GM12878 (cell line): ENCODE data around the gene ARL9. TPM values are rescaled to one million over a fixed set of nuclear protein-coding genes. Genes with fewer than 3 reads are reported as not detected.

ENCODE experiments used
- ATAC-seq: fragments of 200-7000 bp; cut with Tn5 transposase; 3 replicates; pipeline ENCODE4 v1.9.1; 2020; ENCODE audit warnings: mild to moderate bottlenecking, moderate library complexity
- BruUV-seq: library from RNA; stranded (reverse); fragments of 400-500 nt; replicated peaks from 2 replicates; lab custom pipeline; 2021; lab: Mats Ljungman, UMichigan
- CTCF ChIA-PET: fragments of 300-600 bp; sonication (Branson Sonifier 250); formaldehyde crosslinking; extraction: SDS; loops from one replicate; lab custom pipeline; 2021; ENCODE audit warnings: inconsistent platforms; lab: Yijun Ruan, JAX
- POLR2A ChIA-PET: fragments of 350-600 bp; formaldehyde crosslinking; extraction: SDS; loops from one replicate; lab custom pipeline; 2021; ENCODE audit warnings: inconsistent platforms; lab: Charles Lee
- RAD21 ChIA-PET: fragments of 300-600 bp; sonication (Branson Sonifier 250); formaldehyde crosslinking; loops from one replicate; lab custom pipeline; 2023; ENCODE audit warnings: antibody characterized with exemption; ENCODE audit not compliant: unreplicated experiment; lab: Charles Lee
- SMC1A ChIA-PET: fragments of 300-600 bp; sonication (Branson Sonifier 250); formaldehyde crosslinking; loops from one replicate; lab custom pipeline; 2023; ENCODE audit not compliant: unreplicated experiment, uncharacterized antibody; lab: Charles Lee
- DNase-seq: peaks from one replicate; pipeline ENCODE4 v3.0.0-alpha.2; 2011; ENCODE audit warnings: low read depth, low spot score
- FAIRE-seq: peaks from 3 replicates; lab custom pipeline; 2011; peaks lifted over from hg19 to GRCh38; lab: Jason Lieb, UNC
- H2AFZ ChIP-seq: 2 replicates; pipeline ENCODE4 v1.6.0; 2011; ENCODE audit warnings: low read depth, low read length, control low read depth; ENCODE audit not compliant: control insufficient read depth
- H3K27ac ChIP-seq: 2 replicates; pipeline ENCODE4 v1.5.1; 2011; ENCODE audit warnings: control low read depth; ENCODE audit not compliant: control insufficient read depth, insufficient read depth
- H3K27me3 ChIP-seq, 2 experiments: replicated peaks in 1 of 2; 2 replicates each; pipeline versions ENCODE4 v1.6.0 to v1.6.1; 2011; ENCODE audit warnings: low read length in 1 of 2; ENCODE audit not compliant: control insufficient read depth in 2 of 2, insufficient read depth in 2 of 2
- H3K36me3 ChIP-seq, 2 experiments: 2 replicates each; pipeline ENCODE4 v1.5.1; 2011; ENCODE audit warnings: low read length in 1 of 2; ENCODE audit not compliant: control insufficient read depth in 2 of 2, insufficient read depth in 2 of 2
- H3K4me1 ChIP-seq: 2 replicates; pipeline ENCODE4 v1.6.1; 2011; ENCODE audit warnings: mild to moderate bottlenecking, low read length, moderate library complexity, mixed read lengths; ENCODE audit not compliant: control insufficient read depth, insufficient read depth
- H3K4me2 ChIP-seq: 2 replicates; pipeline ENCODE4 v1.6.0; 2011; ENCODE audit warnings: control low read depth; ENCODE audit not compliant: control insufficient read depth, insufficient read depth
- H3K4me3 ChIP-seq: fragments of 200-600 bp; sonication (generic); 2 replicates; pipeline ENCODE4 v1.5.1; 2016
- H3K79me2 ChIP-seq: 2 replicates; pipeline ENCODE4 v1.6.0; 2011; ENCODE audit warnings: low read length; ENCODE audit not compliant: control insufficient read depth, insufficient read depth
- H3K9ac ChIP-seq: 2 replicates; pipeline ENCODE4 v1.8.0; 2011; ENCODE audit warnings: low read length, control low read depth, mixed read lengths; ENCODE audit not compliant: control insufficient read depth, insufficient read depth
- H3K9me3 ChIP-seq: replicated peaks from 3 replicates; pipeline ENCODE4 v1.5.1; 2011; ENCODE audit warnings: mild to moderate bottlenecking, low read length; ENCODE audit not compliant: control insufficient read depth, insufficient read depth
- H4K20me1 ChIP-seq: 2 replicates; pipeline ENCODE4 v1.6.0; 2011; ENCODE audit not compliant: control insufficient read depth, insufficient read depth
- BMI1 ChIP-seq: fragments of 450-650 bp; IDR thresholded peaks from 2 replicates; pipeline ENCODE4 v1.6.1; 2016; ENCODE audit warnings: mild to moderate bottlenecking, moderate library complexity, borderline replicate concordance
- BRCA1 ChIP-seq: IDR thresholded peaks from 2 replicates; pipeline ENCODE4 v1.6.1; 2011; ENCODE audit warnings: low read depth, low read length, improper control_type of control experiment
- EP300 ChIP-seq, 2 experiments: fragments of 150-350 bp in 1 of 2; IDR thresholded peaks; 2 replicates each; pipeline ENCODE4 v1.6.1; 2011 to 2012; ENCODE audit warnings: low read depth in 2 of 2, low read length in 2 of 2, borderline replicate concordance in 1 of 2, improper control_type of control experiment in 1 of 2, inconsistent platforms in 1 of 2; ENCODE audit not compliant: control insufficient read depth in 1 of 2
- FOS ChIP-seq: IDR thresholded peaks from 3 replicates; pipeline ENCODE4 v1.6.1; 2011; ENCODE audit warnings: borderline replicate concordance; ENCODE audit not compliant: insufficient read length; ENCODE audit errors: extremely low read depth
- POLR2AphosphoS5 ChIP-seq: IDR thresholded peaks from 2 replicates; pipeline ENCODE4 v1.6.1; 2011; ENCODE audit warnings: mild to moderate bottlenecking, low read length, inconsistent platforms
- RELA ChIP-seq: fragments of 450-650 bp; IDR thresholded peaks from 2 replicates; pipeline ENCODE4 v1.8.0; 2014; ENCODE audit warnings: borderline replicate concordance; ENCODE audit not compliant: partially characterized antibody
- SREBF2 ChIP-seq: IDR thresholded peaks from 2 replicates; pipeline ENCODE4 v1.6.1; 2012; ENCODE audit warnings: mild to moderate bottlenecking, low read length
- SUZ12 ChIP-seq: fragments of 200-600 bp; sonication (generic); IDR thresholded peaks from one replicate; pipeline ENCODE4 v1.6.1; 2018; ENCODE audit warnings: antibody characterized with exemption, mild to moderate bottlenecking; ENCODE audit not compliant: unreplicated experiment
- YBX1 ChIP-seq: fragments of 450-650 bp; IDR thresholded peaks from 2 replicates; pipeline ENCODE4 v1.6.1; 2016; ENCODE audit warnings: antibody characterized with exemption
- YY1 ChIP-seq: IDR thresholded peaks from 2 replicates; pipeline ENCODE4 v1.6.1; 2011; ENCODE audit warnings: low read depth, mild to moderate bottlenecking, low read length
- WGBS: methylation state at CpG from one replicate; pipeline ENCODE4 v1.1.6; 2016; ENCODE audit warnings: low lambda C conversion rate; ENCODE audit not compliant: insufficient replicate concordance, insufficient coverage; ENCODE audit errors: missing lambda C conversion rate; 5-methylcytosine and 5-hydroxymethylcytosine counted together
- in situ Hi-C: fragments of 300-500 bp; cut with MboI; formaldehyde crosslinking; loops from 9 replicates; pipeline ENCODE4 v1.14.3; 2018; ENCODE audit warnings: mixed read lengths
- intact Hi-C: fragments of 100-400 bp; cut with micrococcal nuclease; formaldehyde crosslinking; loops from one replicate; pipeline ENCODE4 v1.14.2; 2022; ENCODE audit not compliant: unreplicated experiment
- polyA plus RNA-seq, 11 experiments: library from polyadenylated mRNA; depleted of rRNA in 4 of 11; unstranded in 6 of 11; stranded (reverse) in 5 of 11; fragments of >200 nt; fragmentation: Nextera tagmentation in 4 of 11; fragmentation: Illumina TruSeq in 1 of 11; extraction: Ambion mirVana in 4 of 11; extraction: Trizol in 1 of 11; gene quantifications; 1 replicate in 1 of 11; 2 replicates in 10 of 11; pipeline versions ENCODE4 v1.2.1 to v1.2.3, GENCODE V29; 2011 to 2016; ENCODE audit warnings: inconsistent platforms in 2 of 11, missing spikeins in 2 of 11, low read depth in 1 of 11
- total RNA-seq, 4 experiments: library from RNA; depleted of rRNA in 3 of 4; stranded (reverse); fragments of >200 nt in 3 of 4; fragmentation: Illumina TruSeq in 1 of 4; extraction: Trizol in 1 of 4; gene quantifications; 2 replicates each; pipeline versions ENCODE4 v1.2.1 to v1.2.3, GENCODE V29; 2013 to 2021
- TF ChIP-seq, protein P1 (sequence below): fragments of 150-350 bp; IDR thresholded peaks from 2 replicates; pipeline ENCODE4 v1.6.1; 2014; ENCODE audit warnings: mild to moderate bottlenecking, low read depth, low read length
- TF ChIP-seq, protein P2 (sequence below): fragments of 450-650 bp; IDR thresholded peaks from 2 replicates; pipeline ENCODE4 v1.6.1; 2017; ENCODE audit warnings: antibody characterized with exemption, mild to moderate bottlenecking, moderate library complexity
- TF ChIP-seq, protein P3 (sequence below): fragments of 450-650 bp; IDR thresholded peaks from 2 replicates; pipeline ENCODE4 v1.6.1; 2017; ENCODE audit warnings: mild to moderate bottlenecking, moderate library complexity
- TF ChIP-seq, protein P4 (sequence below): IDR thresholded peaks from 2 replicates; pipeline ENCODE4 v1.6.1; 2011; ENCODE audit warnings: borderline replicate concordance, low read depth, mild to moderate bottlenecking, moderate library complexity, low read length; ENCODE audit not compliant: insufficient read depth, poor library complexity, severe bottlenecking

Gene ARL9
- total and polyA plus RNA-seq, 10 of the 15 experiments (the other 5 are each of a cell fraction or from before 2014, with no cell fraction given): not detected

DNA sequence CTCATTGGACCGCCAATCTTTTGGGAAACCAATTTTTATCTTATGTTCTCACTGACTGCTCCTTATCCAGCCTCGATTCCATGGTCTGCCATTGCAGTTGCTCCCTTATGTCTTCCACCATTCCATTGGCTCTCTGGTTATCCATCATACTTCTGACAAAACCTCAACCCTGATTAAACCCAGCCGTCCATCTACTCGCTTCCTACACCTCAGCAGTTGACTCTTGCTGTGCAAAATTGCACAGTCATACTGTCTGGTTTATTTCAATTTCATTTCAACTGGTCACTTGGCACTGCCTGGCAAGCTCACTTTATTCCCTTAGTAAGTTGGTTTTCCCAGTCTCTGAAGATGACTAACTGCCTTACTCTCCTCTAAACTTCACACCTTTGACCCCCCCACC lies 26.2 kb downstream of the ARL9 start:
- no TSS peak for BruUV-seq
- ChIA-PET RAD21 (no interaction called here), POLR2A (no interaction called here), SMC1A (no interaction called here), CTCF (no interaction called here)
- intact Hi-C loops (no loop called here), in situ Hi-C loops (no loop called here)
- no peak for DNase-seq
- H3K27ac ChIP-seq: no peak overlapping the region
- no peaks in the 10 kb centered on the region for H3K4me1 ChIP-seq
- H2AFZ ChIP-seq: no peak overlapping the region
- H3K9me3 ChIP-seq: no peaks in the 10 kb centered on the region; the same call in 2 of the 3 replicates
- H4K20me1 ChIP-seq: no peaks in the 10 kb centered on the region
- H3K79me2 ChIP-seq: no peaks in the 10 kb centered on the region
- no peak overlapping the region for H3K4me2 ChIP-seq
- H3K9ac ChIP-seq: no peak overlapping the region
- ATAC-seq: no peak
- H3K4me3 ChIP-seq: no peak overlapping the region
- peaks cover 1 to 14% of the 10 kb centered on the region in 2 experiments for H3K27me3 ChIP-seq
- 71% methylated on average over 4 of the region's 4 CpGs for WGBS
- no peak for FAIRE-seq
- H3K36me3 ChIP-seq: no peaks in the 10 kb centered on the region
- TF ChIP-seq SREBF2 (no peak), SUZ12 (no peak), POLR2AphosphoS5 (no peak), RELA (no peak), FOS (no peak), YBX1 (no peak), EP300 (IDR thresholded peaks at IDR 0.05; ENCODE audit: borderline replicate concordance in 1 of 2, control insufficient read depth in 1 of 2, low read depth in 2 of 2, low read length in 2 of 2) (no peak), BMI1 (no peak), BRCA1 (no peak), YY1 (no peak)
- TF ChIP-seq, protein P1, sequence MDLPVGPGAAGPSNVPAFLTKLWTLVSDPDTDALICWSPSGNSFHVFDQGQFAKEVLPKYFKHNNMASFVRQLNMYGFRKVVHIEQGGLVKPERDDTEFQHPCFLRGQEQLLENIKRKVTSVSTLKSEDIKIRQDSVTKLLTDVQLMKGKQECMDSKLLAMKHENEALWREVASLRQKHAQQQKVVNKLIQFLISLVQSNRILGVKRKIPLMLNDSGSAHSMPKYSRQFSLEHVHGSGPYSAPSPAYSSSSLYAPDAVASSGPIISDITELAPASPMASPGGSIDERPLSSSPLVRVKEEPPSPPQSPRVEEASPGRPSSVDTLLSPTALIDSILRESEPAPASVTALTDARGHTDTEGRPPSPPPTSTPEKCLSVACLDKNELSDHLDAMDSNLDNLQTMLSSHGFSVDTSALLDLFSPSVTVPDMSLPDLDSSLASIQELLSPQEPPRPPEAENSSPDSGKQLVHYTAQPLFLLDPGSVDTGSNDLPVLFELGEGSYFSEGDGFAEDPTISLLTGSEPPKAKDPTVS: no peak
- TF ChIP-seq, protein P2, sequence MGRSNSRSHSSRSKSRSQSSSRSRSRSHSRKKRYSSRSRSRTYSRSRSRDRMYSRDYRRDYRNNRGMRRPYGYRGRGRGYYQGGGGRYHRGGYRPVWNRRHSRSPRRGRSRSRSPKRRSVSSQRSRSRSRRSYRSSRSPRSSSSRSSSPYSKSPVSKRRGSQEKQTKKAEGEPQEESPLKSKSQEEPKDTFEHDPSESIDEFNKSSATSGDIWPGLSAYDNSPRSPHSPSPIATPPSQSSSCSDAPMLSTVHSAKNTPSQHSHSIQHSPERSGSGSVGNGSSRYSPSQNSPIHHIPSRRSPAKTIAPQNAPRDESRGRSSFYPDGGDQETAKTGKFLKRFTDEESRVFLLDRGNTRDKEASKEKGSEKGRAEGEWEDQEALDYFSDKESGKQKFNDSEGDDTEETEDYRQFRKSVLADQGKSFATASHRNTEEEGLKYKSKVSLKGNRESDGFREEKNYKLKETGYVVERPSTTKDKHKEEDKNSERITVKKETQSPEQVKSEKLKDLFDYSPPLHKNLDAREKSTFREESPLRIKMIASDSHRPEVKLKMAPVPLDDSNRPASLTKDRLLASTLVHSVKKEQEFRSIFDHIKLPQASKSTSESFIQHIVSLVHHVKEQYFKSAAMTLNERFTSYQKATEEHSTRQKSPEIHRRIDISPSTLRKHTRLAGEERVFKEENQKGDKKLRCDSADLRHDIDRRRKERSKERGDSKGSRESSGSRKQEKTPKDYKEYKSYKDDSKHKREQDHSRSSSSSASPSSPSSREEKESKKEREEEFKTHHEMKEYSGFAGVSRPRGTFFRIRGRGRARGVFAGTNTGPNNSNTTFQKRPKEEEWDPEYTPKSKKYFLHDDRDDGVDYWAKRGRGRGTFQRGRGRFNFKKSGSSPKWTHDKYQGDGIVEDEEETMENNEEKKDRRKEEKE: no peak
- TF ChIP-seq, protein P3, sequence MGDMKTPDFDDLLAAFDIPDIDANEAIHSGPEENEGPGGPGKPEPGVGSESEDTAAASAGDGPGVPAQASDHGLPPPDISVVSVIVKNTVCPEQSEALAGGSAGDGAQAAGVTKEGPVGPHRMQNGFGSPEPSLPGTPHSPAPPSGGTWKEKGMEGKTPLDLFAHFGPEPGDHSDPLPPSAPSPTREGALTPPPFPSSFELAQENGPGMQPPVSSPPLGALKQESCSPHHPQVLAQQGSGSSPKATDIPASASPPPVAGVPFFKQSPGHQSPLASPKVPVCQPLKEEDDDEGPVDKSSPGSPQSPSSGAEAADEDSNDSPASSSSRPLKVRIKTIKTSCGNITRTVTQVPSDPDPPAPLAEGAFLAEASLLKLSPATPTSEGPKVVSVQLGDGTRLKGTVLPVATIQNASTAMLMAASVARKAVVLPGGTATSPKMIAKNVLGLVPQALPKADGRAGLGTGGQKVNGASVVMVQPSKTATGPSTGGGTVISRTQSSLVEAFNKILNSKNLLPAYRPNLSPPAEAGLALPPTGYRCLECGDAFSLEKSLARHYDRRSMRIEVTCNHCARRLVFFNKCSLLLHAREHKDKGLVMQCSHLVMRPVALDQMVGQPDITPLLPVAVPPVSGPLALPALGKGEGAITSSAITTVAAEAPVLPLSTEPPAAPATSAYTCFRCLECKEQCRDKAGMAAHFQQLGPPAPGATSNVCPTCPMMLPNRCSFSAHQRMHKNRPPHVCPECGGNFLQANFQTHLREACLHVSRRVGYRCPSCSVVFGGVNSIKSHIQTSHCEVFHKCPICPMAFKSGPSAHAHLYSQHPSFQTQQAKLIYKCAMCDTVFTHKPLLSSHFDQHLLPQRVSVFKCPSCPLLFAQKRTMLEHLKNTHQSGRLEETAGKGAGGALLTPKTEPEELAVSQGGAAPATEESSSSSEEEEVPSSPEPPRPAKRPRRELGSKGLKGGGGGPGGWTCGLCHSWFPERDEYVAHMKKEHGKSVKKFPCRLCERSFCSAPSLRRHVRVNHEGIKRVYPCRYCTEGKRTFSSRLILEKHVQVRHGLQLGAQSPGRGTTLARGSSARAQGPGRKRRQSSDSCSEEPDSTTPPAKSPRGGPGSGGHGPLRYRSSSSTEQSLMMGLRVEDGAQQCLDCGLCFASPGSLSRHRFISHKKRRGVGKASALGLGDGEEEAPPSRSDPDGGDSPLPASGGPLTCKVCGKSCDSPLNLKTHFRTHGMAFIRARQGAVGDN: no peak
- TF ChIP-seq, protein P4, sequence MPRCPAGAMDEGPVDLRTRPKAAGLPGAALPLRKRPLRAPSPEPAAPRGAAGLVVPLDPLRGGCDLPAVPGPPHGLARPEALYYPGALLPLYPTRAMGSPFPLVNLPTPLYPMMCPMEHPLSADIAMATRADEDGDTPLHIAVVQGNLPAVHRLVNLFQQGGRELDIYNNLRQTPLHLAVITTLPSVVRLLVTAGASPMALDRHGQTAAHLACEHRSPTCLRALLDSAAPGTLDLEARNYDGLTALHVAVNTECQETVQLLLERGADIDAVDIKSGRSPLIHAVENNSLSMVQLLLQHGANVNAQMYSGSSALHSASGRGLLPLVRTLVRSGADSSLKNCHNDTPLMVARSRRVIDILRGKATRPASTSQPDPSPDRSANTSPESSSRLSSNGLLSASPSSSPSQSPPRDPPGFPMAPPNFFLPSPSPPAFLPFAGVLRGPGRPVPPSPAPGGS: no peak
